HepG2 (cell line): ENCODE results near the gene GK. TPM values are rescaled to one million over a fixed set of nuclear protein-coding genes. Genes with fewer than 3 reads are reported as not detected.

ENCODE experiments used
- ATAC-seq: fragments of 200-7000 bp; cut with Tn5 transposase; 3 replicates; pipeline ENCODE4 v1.9.1; 2020; ENCODE audit warnings: mild to moderate bottlenecking, moderate library complexity
- BruUV-seq: library from RNA; stranded (reverse); fragments of 400-500 nt; replicated peaks from 2 replicates; lab custom pipeline; 2021; lab: Mats Ljungman, UMichigan
- CTCF ChIA-PET: fragments of 300-600 bp; formaldehyde crosslinking; extraction: SDS; loops from one replicate; lab custom pipeline; 2021; ENCODE audit warnings: low total read pairs, inconsistent platforms, low intra/inter-chr PET ratio; lab: Yijun Ruan, JAX
- POLR2A ChIA-PET: fragments of 350-600 bp; sonication (Branson Sonifier 250); formaldehyde crosslinking; loops from one replicate; lab custom pipeline; 2020; ENCODE audit warnings: antibody characterized with exemption, inconsistent platforms; lab: Yijun Ruan, JAX
- DNase-seq: peaks from one replicate; pipeline ENCODE4 v3.0.0-alpha.2; 2015; ENCODE audit warnings: low spot score
- FAIRE-seq: peaks from 3 replicates; lab custom pipeline; 2011; peaks lifted over from hg19 to GRCh38; lab: Jason Lieb, UNC
- H2AFZ ChIP-seq: one replicate; pipeline ENCODE4 v1.6.1; 2011; ENCODE audit warnings: low read length, inconsistent platforms
- H3K27ac ChIP-seq: fragments of 300-600 bp; 3 replicates; pipeline ENCODE4 v1.8.0; 2011; ENCODE audit warnings: mixed run types, mild to moderate bottlenecking, mixed read lengths, low read length, inconsistent platforms; ENCODE audit not compliant: insufficient read depth; ENCODE audit errors: extremely low read length
- H3K27me3 ChIP-seq, 2 experiments: fragments of 200-600 bp in 1 of 2; 2 replicates in 1 of 2; 3 replicates in 1 of 2; pipeline versions ENCODE4 v1.6.0 to v1.8.0; 2011; ENCODE audit warnings: low read length in 2 of 2, mild to moderate bottlenecking in 2 of 2, moderate library complexity in 2 of 2, inconsistent platforms in 1 of 2; ENCODE audit not compliant: insufficient read depth in 2 of 2, control insufficient read depth in 1 of 2
- H3K36me3 ChIP-seq, 2 experiments: fragments of 200-600 bp in 1 of 2; replicated peaks in 1 of 2; 2 replicates in 1 of 2; 3 replicates in 1 of 2; pipeline versions ENCODE4 v1.5.1 to v1.8.0; 2011; ENCODE audit warnings: low read length in 2 of 2, inconsistent platforms in 1 of 2; ENCODE audit not compliant: insufficient read depth in 2 of 2, control insufficient read depth in 1 of 2
- H3K4me1 ChIP-seq: 2 replicates; pipeline ENCODE4 v1.5.1; 2012; ENCODE audit warnings: low read length, inconsistent platforms; ENCODE audit not compliant: insufficient read depth
- H3K4me2 ChIP-seq: 2 replicates; pipeline ENCODE4 v1.6.0; 2011; ENCODE audit warnings: low read depth, low read length, inconsistent platforms
- H3K4me3 ChIP-seq, 3 experiments: fragments of 200-600 bp in 1 of 3; sonication (generic), shearing (Covaris generic) in 1 of 3; replicated peaks in 1 of 3; 2 replicates each; pipeline ENCODE4 v1.5.1; 2011 to 2016; ENCODE audit warnings: low read length in 3 of 3, inconsistent platforms in 2 of 3, low read depth in 2 of 3, mild to moderate bottlenecking in 2 of 3, control low read depth in 1 of 3, mixed read lengths in 1 of 3; ENCODE audit not compliant: insufficient read depth in 1 of 3
- H3K79me2 ChIP-seq: one replicate; pipeline ENCODE4 v1.6.1; 2011; ENCODE audit warnings: low read length, inconsistent platforms; ENCODE audit not compliant: insufficient read depth
- H3K9ac ChIP-seq: 2 replicates; pipeline ENCODE4 v1.6.0; 2011; ENCODE audit warnings: mild to moderate bottlenecking, low read depth, low read length, inconsistent platforms; ENCODE audit not compliant: insufficient read depth
- H3K9me3 ChIP-seq: 2 replicates; pipeline ENCODE4 v1.5.1; 2012; ENCODE audit warnings: mild to moderate bottlenecking, low read length
- H4K20me1 ChIP-seq: 2 replicates; pipeline ENCODE4 v1.6.0; 2011; ENCODE audit warnings: inconsistent platforms, mild to moderate bottlenecking, low read length, moderate library complexity; ENCODE audit not compliant: insufficient read depth
- AHR ChIP-seq: IDR thresholded peaks from 2 replicates; pipeline ENCODE4 v1.6.1; 2018; ENCODE audit warnings: missing genetic modification reagents, missing compliant biosample characterization
- CAMTA2 ChIP-seq: sonication (generic); formaldehyde crosslinking; IDR thresholded peaks from 2 replicates; pipeline ENCODE4 v1.4.0; 2020; ENCODE audit warnings: mild to moderate bottlenecking, missing genetic modification reagents, borderline replicate concordance
- CBX5 ChIP-seq: sonication (generic); formaldehyde crosslinking; IDR thresholded peaks from 2 replicates; pipeline ENCODE4 v1.4.0; 2020; ENCODE audit warnings: missing genetic modification reagents, borderline replicate concordance
- MAX ChIP-seq: IDR thresholded peaks from 2 replicates; pipeline ENCODE4 v1.6.1; 2012; ENCODE audit warnings: inconsistent platforms
- SNAPC4 ChIP-seq: sonication (generic); formaldehyde crosslinking; IDR thresholded peaks from 2 replicates; pipeline ENCODE4 v1.4.0; 2020; ENCODE audit warnings: mild to moderate bottlenecking, missing genetic modification reagents
- TMF1 ChIP-seq: sonication (generic); formaldehyde crosslinking; IDR thresholded peaks from 2 replicates; pipeline ENCODE4 v1.8.1; 2022; ENCODE audit warnings: low read depth, missing genetic modification reagents
- ZFP37 ChIP-seq: sonication (generic); formaldehyde crosslinking; IDR thresholded peaks from 2 replicates; pipeline ENCODE4 v1.4.0; 2020; ENCODE audit warnings: missing genetic modification reagents, borderline replicate concordance
- ZNF703 ChIP-seq: sonication (generic); formaldehyde crosslinking; IDR thresholded peaks from 2 replicates; pipeline ENCODE4 v1.5.1; 2020; ENCODE audit warnings: missing genetic modification reagents, mild to moderate bottlenecking, moderate library complexity, borderline replicate concordance
- ZSCAN20 ChIP-seq: sonication (generic); formaldehyde crosslinking; IDR thresholded peaks from 2 replicates; pipeline ENCODE4 v1.4.0; 2020; ENCODE audit warnings: missing genetic modification reagents, mild to moderate bottlenecking, borderline replicate concordance
- WGBS: methylation state at CpG from one replicate; pipeline ENCODE4 v1.1.6; 2017; ENCODE audit warnings: low lambda C conversion rate; 5-methylcytosine and 5-hydroxymethylcytosine counted together
- in situ Hi-C: cut with HindIII; loops from 2 replicates; pipeline ENCODE4 v1.10.0; 2017; ENCODE audit warnings: low pct_unique_long_range_greater_than_20kb; ENCODE audit not compliant: extremely low pct_ligation_motif_present
- intact Hi-C: fragments of 100-400 bp; cut with micrococcal nuclease; formaldehyde crosslinking; loops from one replicate; pipeline ENCODE4 v1.10.0; 2022; ENCODE audit not compliant: unreplicated experiment
- polyA plus RNA-seq, 8 experiments: library from polyadenylated mRNA; depleted of rRNA in 3 of 8; stranded (reverse) in 7 of 8; unstranded in 1 of 8; fragments of >200 nt; fragmentation: Illumina TruSeq in 4 of 8; extraction: Trizol in 4 of 8; gene quantifications; 2 replicates each; pipeline versions ENCODE4 v1.2.1 to v1.2.3, GENCODE V29; 2011 to 2016; ENCODE audit warnings: low read depth in 4 of 8, missing spikeins in 1 of 8, mixed read lengths in 1 of 8; ENCODE audit not compliant: insufficient read depth in 1 of 8
- total RNA-seq, 5 experiments: library from RNA; depleted of rRNA; stranded (reverse); fragments of >200 nt; fragmentation: Illumina TruSeq; extraction: Trizol; gene quantifications; 2 replicates each; pipeline ENCODE4 v1.2.3, GENCODE V29; 2016; ENCODE audit warnings: low read depth in 1 of 5

GK gene
- total and polyA plus RNA-seq, 2 of the 13 experiments (the other 11 are each of a cell fraction or from before 2014, with no cell fraction given) = 64.2 to 265 TPM

- no peak for FAIRE-seq
- intact Hi-C loops = no loop called here
- no peaks in the 10 kb centered on the region for H3K36me3 ChIP-seq
- peaks cover 14% of the 10 kb centered on the region for H3K4me1 ChIP-seq
- POLR2A ChIA-PET = no interaction called here
- no peak overlapping the region for H3K9ac ChIP-seq
- no TSS peak for BruUV-seq
- CTCF ChIA-PET = no interaction called here
- in situ Hi-C loops = no loop called here
- TF ChIP-seq AHR (CRISPR knock-in tag) (no peak), MAX (no peak)
- TF ChIP-seq, all 625 proteins: peak for 0
- no peak overlapping the region for H3K4me3 ChIP-seq
- ATAC-seq (no peak), DNase-seq (no peak)
- H3K4me2 ChIP-seq = no peak overlapping the region
- H3K27ac ChIP-seq = no peak overlapping the region
- 51% methylated on average over 3 of the region's 3 CpGs for WGBS
- H3K9me3 ChIP-seq = no peaks in the 10 kb centered on the region
- no peaks in the 10 kb centered on the region for H3K27me3 ChIP-seq
- H2AFZ ChIP-seq = no peak overlapping the region
- H4K20me1 ChIP-seq = no peaks in the 10 kb centered on the region
- no peaks in the 10 kb centered on the region for H3K79me2 ChIP-seq
Observed at GRCh38 chrX:30751497-30751896, 98.3 kb downstream of the GK start.

GRCh38 chrX:30762755-30763154 lies 109.5 kb downstream of the GK start:
- H3K9me3 ChIP-seq = no peaks in the 10 kb centered on the region
- intact Hi-C loops (no loop called here), in situ Hi-C loops (no loop called here)
- no peaks in the 10 kb centered on the region for H3K36me3 ChIP-seq
- H3K4me3 ChIP-seq = no peak overlapping the region
- FAIRE-seq (no peak), ATAC-seq (no peak), DNase-seq (no peak)
- no TSS peak for BruUV-seq
- POLR2A ChIA-PET = no interaction called here
- no peaks in the 10 kb centered on the region for H3K4me1 ChIP-seq
- H4K20me1 ChIP-seq = no peaks in the 10 kb centered on the region
- 58% methylated on average over 3 of the region's 3 CpGs for WGBS
- H3K4me2 ChIP-seq = no peak overlapping the region
- no peak overlapping the region for H3K27ac ChIP-seq
- H3K27me3 ChIP-seq = no peaks in the 10 kb centered on the region
- no peaks in the 10 kb centered on the region for H3K79me2 ChIP-seq
- TF ChIP-seq TMF1 (CRISPR knock-in tag) = no peak
- TF ChIP-seq ZFP37 (CRISPR knock-in tag) = no peak
- no peak for TF ChIP-seq CBX5 (CRISPR knock-in tag)
- TF ChIP-seq ZSCAN20 (CRISPR knock-in tag) = no peak
- no peak for TF ChIP-seq SNAPC4
- TF ChIP-seq CAMTA2 (CRISPR knock-in tag) = no peak
- TF ChIP-seq ZNF703 = no peak
- TF ChIP-seq, all 625 proteins: peak for 0
- H3K9ac ChIP-seq = no peak overlapping the region
- CTCF ChIA-PET = no interaction called here
- no peak overlapping the region for H2AFZ ChIP-seq
